Embryonic facial prominence (tissue), 1 donor: ENCODE data around the gene MFAP4.
A peak's percentile ranks its signal among the peaks of the same experiment; 100 is the strongest.

Experiments used
- DNase-seq: peaks from one replicate; pipeline ENCODE4 v3.0.0-alpha.2; 2016; ENCODE audit errors: extremely low spot score

The MFAP4 gene

GRCh38 chr17:19410091-19410490 is 23.1 kb upstream of the MFAP4 start:
- no peak for DNase-seq

DNA sequence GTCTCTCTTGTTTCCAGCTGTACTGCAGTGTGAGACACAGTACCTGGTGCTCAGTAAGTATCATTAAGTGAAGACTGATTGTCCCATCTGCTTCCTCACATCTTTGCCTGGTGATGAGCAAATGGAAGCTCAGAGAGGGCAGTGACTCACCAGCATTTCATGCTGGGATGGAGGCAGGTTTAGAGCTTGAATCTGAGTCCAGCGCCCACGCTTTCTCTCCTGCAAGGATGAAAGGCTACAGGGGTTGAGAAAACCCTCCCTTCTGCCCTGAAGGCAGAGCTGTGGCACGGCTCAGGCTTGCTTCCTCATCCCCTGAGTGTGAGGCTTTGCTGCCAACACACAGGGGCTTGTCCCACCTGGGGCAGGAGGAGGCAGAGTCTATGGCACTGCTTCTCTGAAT is 22.5 kb upstream of the MFAP4 start:
- no peak for DNase-seq

DNA sequence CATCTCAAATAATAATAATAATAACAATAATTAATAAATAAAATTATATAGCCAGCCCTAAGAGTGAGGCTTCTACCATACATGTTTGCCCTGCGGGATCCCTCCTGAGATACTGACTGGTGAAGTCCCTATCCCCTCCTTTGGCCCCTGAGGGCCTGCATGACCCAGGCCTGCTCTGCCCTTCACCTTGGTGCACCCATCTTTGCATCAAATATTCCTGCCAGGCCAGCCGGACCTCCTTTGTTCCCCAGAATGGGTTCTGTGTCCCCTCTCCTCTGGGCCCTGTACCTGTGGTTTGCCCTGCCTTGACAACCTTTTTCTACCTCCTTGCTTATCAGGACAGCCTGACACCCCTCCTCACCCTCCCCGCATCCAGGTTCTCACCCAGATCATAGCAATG is 22.1 kb upstream of the MFAP4 start:
- no peak for DNase-seq

- no peak for DNase-seq
Observed at GRCh38 chr17:19408346-19408710, 21.3 kb upstream of the MFAP4 start.

DNA sequence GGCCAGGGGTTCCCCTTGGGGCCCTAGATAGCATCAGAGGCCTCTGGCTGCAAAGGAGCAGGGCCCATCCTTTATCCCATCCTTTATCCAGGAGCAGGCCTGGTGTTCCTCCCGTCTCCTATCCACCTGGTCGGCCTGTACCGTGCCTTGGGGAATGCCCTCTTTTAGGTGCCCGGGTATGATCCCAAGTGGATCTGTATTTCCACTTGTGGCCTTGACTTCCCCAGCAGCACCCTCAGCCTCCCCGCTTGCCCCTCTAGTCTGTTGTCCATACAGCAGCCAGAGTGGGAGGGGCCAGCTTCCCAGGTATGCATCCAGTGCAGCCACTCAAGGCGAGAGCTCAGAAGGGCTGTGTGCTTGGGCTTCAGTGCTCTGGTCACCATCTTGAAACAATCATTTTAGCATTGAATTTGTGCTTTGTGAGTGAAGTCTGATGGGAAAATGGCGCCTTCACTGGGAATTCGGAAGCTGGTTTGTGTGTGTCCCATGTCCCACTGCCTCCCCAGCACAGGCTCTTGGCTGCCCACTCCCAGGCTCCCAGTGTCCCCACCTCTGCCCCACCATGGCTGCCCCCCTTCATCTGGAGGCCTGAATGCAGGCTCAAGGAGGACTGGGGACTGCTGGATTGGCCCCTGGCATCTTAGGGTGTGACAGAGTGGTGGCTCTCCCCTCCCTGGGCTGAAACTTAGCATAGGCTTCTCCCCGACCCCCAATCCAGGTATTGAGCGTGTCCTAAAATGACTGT is 20.8 kb upstream of the MFAP4 start:
- DNase-seq, result no peak

DNA sequence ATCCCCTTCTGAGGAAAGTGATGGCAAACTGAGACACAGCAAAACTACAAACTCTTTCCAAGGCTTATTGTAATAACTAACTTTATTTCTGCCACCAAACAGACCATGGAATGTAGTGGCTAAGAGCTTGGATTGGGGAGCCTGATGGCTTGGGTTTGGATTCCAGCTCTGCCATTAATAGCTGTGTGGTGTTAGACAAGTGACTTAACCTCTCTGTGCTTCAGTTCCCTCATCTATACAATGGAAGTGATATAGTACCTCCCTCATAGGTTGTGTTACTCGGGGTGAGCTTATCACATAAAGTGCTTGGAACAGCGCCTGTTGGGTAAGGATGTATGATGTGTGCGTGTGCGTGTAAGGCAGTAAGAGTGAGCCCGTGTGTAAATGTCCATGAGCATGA is 18.1 kb upstream of the MFAP4 start:
- DNase-seq, result no peak

GRCh38 chr17:19404264-19404663 is 17.3 kb upstream of the MFAP4 start:
- no peak for DNase-seq

GRCh38 chr17:19403021-19403420 is 16.0 kb upstream of the MFAP4 start:
- DNase-seq, result no peak

DNA sequence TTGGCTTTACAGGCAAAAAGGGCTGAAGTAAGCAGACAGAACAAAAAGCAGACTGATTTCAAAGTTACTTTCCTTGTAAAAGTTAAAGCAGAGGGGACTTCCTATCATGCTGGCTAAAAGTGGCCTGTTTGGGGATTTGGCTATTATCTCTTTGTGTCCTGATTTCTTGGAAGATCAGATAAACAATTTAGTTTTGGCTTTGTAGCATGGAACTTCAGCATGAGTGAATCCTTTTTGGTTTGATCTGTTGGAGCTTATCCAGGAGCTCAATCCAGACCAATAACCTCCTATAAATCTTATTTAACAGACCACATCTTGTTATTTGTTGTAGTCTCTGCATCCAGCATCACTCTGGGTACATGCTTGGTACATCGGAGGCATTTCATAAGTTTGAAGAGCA is 15.2 kb upstream of the MFAP4 start:
- DNase-seq, result no peak

- DNase-seq, result no peak
Observed at GRCh38 chr17:19401321-19402010, 14.5 kb upstream of the MFAP4 start.

DNA sequence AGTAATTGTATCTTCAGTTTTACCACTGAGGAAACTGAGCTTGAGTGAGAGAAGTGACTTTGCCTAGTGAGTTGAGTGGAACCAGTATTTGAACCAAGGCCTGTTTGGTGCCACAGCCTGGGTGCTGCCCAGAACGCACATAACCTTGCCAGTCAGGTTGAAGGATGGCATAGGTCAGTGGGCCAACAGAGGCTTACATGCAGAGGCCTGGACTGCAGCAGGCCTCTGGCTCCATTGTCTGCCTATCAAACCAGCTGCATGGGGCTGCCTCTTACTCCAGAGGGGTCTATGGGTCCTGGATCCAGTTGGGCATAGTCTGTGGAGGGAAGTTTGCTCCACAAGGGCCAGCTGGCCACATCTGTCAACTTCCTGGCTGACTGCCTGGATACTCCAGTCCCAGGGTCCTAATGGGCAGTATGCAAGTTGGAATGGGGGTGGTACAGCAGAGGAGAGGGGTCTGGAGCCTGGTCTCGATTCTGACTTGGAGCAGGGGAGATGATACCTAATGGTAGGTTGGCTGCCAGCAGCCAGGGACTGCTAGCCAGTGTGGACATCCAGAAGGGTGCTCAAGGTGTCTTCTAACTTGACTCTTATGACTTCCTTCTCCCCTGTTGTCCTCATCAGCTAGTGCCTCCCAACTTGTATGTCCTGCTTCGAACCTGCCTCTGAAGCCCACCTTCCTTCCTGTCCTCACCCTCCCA is 12.9 kb upstream of the MFAP4 start:
- no peak for DNase-seq

- no peak for DNase-seq
Observed at GRCh38 chr17:19398301-19399181, 11.6 kb upstream of the MFAP4 start.

DNA sequence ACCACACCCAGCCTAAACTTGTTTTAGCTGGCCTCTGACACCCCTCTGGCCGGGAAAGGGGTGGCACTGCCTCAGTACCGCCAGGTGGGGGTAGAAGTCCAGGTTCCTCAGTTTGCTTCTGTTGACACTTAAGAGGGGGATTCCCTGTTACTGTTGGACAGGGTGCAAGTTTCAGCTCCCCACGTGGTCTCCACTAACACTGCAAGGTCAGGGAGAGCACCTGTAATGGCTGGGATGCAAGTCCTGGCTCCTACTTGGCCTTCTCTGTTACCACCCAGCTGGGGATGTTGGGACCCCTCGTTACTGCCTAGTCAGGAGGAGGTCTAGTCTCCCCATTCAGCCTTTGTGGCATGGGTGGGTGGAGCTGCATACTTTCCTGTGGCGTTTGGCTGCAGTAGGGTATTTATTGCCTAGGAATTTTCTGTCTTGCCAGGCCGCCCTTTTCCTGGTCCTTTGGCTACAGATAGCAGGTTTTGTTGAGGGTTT is 10.6 kb upstream of the MFAP4 start:
- no peak for DNase-seq

- no peak for DNase-seq
Observed at GRCh38 chr17:19392303-19392702, 5.3 kb upstream of the MFAP4 start.

DNA sequence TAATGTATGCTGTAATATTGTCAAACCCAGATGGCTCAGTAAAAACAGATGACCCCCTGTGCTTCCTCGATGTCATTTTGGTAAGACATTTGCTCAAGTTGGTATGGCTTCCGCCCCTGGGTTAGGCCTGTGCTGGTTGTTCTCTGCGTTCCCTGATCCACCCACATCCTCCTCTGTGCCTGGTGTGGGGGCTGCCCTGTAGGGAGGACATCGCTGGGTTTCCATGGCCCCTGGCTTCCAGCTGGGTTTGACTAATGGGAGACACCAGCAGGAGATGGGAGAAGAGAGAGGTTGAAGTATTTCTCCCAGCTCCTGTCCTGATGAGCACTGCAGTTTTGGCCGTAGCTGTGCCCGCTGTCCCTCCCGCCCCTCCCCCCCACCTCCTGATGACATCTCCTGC is 4.4 kb upstream of the MFAP4 start:
- DNase-seq, result no peak

DNA sequence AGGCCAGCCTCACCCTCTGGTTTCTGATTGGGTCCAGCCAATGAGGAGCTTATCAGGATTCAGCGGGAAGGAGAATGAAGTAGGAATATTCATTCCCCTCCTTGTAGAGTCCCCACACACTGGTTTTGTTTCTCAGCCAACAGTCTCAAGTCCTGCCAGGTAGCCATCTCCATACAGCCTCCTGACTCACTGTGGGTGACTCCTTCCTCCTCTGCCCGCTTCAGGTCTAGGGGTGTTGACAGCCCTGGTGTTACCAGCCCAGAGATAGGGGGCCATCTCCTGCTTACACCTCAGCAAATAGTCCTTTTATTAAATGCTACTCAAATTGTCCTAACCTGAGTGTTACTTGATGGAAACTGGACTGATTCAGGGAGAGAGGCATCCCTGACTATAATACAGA is 4.0 kb upstream of the MFAP4 start:
- no peak for DNase-seq

DNA sequence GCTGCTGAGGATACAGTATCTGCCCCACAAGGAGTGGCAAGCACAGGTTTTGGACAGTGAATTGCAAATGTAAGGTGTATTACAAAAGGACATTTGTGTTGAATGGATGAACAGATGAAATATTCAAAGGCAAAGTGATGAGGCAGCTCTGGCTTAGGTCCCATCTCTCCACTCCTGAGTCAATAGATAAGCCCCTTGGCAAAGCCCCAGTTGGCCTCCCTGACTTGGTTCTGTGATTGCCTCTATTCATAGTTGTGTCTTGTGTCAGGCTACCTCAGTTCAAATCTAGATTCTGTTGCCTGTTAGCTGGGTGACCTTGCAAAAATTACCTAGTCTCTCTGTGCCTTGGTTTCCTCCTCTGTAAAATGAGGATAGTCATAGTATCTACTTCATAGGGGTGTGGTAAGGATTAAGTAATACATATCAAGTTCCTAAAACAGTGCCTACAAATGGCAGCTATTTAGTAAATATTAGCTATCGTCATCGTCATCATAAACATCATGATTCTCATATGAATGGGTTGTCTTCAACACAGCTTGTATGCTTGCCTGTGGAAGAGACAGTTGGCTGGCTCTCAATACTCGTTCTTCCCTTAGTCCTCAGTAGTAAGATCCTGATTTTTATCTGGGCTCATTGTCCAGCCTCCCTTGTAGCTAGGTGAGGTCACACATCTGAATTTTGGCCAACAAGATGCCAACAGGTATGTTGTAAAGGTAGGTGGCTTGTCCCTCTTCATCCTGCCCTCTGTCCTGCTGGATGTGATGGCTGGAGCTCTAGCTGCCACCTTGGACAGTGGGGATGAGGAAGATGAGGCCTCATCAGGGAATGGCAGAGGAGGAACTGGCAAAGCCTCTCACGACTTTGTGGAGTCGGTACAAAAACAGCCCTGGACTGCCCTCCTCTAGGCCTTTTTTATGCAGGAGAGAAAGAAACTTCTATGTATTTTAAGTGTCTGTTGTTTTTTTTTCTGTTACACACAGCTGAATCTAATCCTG is 2.1 kb upstream of the MFAP4 start:
- no peak for DNase-seq

DNA sequence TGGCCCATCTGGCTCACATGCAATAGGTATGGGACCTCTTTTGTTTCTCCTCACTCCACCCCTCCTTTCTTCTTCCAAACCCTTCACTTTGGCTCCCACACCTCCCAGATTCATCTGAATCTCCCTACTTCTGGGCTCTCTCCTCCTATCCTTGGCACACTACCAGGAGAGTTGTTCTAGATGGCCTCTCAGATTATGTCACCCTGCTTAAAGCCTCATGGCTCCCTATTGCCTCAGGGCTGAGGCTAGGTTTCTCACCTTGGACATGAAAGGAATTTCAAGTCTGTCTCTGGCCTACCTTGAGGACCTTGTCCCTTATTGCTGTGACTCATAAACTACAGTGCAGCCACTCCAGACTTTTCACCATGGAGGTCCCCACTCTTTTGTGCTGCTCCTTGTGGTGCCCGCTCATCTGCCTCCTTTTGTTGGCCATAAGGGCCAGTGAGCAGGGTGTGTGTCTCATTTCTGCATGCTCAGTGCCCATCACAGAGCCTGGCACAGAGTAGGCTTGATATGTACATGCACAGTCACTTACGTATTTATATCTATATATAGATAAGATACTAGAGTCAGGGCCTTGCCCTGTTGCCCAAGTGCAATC is 1.0 kb upstream of the MFAP4 start:
- peak; percentile 73 for DNase-seq

DNA sequence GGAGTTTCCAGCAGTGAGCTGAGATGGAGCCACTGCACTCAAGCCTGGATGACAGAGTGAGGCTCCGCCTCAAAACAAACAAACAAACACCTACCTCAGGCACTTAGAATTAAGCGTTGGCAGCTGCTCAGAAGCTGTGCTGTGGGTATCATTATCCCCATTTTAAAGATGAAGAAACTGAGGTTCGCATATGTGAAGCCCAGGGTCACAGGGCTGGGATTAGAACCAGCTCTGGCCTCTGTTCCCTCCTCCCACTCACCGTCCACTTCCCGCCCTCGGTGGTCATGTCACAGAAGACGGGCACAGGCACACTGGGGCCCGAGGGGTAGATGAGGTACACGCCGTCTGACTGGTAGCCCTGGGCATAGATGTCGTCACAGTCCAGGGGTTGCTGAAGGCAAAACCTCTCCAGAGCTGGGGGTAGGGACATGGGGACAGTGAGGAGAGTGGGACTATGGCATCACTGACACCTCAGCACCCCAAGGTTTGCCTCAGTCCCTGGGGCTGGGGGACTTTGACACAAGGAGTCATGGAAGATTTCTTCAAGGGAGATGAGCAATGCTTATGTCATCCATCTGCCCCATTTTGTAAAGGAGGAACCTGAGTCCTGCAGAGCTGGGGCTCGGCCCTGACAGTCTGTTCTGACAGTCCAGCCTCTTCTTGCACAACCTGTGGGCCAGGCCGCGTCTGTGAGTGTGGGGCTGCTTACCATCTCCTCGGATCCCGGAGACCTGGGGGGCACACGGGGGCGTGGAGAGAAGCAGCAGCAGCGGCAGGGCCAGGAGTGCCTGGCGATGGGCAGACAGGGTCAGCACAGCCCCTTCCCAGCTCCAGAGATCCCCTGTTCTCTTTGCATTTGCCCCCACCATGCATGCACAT is 700 bp downstream of the MFAP4 start:
- no peak for DNase-seq
